HG02938 (cell line): ENCODE measurements around the gene SLC35F2.
"Not testable (repeated sequence)": the region's sequence is repeated elsewhere in the genome, so short reads cannot be mapped to it uniquely, and the experiment has no call there.

ENCODE experiments used
- ATAC-seq: cut with Tn5 transposase; IDR thresholded peaks from one replicate; pipeline ENCODE4 v1.9.1; 2021; ENCODE audit warnings: mild to moderate bottlenecking, moderate library complexity; ENCODE audit not compliant: unreplicated experiment

SLC35F2 gene

DNA sequence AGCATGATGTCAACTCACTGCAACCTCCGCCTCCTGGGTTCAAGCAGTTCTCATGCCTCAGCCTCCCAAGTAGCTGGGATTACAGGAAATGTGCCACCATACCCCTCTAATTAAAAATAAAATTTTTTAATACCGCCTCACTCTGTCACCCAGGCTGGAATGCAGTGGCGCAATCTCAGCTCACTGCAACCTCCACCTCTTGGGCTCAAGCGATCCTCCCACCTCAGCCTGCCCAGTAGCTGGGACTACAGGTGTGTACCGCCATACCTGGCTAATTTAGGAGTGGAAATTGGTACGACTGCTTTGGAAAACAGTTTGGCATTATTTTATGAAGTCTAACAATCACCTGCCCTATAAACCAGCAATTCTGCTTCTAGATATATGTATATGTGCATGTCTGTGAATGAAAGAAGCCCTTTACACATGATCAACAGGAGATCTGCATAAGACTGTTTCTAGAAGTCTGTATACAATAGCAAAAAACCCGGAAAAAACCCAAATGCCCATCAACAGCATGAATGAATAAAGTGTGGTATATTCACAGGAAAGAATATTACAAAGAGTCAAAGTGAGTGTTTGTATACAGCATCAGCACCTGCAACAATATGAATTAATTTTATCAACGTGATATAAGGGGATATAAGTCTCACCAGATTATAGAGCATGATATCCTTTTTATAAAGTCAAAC lies 16.0 kb downstream of the SLC35F2 start:
- ATAC-seq = no peak

DNA sequence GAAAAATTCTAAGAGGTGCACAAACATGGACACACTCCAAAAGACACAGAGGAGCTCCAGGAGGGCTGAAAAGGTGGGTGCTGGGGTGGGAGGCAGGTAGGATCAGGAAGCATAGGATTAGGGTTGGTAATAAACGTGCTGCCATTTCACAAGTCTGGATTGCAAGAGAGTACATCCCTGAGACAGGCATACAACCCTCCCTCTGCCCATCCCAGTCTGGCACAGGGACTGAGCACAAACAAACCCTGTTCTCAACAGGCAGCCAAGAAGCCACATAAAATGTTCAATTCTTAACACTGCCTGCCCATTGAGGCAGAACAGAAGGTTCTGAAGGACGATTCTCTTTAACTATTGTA lies 18.5 kb downstream of the SLC35F2 start:
- peak; percentile 16 for ATAC-seq

DNA sequence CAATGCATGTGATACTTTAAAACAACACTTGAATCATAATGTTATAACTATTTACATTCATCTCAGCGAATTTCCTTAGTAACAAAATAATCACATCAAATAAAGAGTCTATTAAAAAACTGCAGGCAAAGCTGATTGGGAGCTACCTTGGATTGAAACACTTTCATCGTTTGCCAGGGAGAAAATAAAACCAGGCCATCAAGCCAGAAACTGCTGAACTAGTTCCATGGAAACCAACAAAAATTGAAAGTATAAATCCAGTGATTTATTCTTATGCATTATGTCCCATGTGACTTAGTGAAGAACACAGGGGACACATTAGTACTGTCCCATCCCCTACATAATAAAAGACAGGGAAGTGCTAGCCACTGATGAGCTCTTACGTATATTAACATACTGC lies 21.7 kb downstream of the SLC35F2 start:
- no peak for ATAC-seq

DNA sequence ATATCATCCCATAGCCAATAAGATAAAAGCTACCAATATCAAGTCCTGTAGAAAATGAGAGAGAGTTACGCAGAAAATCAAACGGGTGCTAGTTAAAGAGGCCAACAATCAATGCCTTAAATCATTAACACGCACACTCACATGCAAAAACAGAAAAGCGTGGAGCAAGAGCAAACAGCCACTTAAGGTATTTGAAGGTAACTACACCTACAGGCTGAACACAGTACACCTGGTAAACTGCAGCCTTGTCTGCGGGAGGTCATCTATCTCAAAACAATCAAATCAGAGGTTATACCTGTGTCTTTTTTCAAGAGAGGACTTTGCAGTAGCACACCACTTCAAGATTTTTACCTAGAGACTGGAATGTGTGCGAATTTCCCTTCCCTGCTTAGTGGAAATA lies 23.6 kb downstream of the SLC35F2 start:
- ATAC-seq = no peak

DNA sequence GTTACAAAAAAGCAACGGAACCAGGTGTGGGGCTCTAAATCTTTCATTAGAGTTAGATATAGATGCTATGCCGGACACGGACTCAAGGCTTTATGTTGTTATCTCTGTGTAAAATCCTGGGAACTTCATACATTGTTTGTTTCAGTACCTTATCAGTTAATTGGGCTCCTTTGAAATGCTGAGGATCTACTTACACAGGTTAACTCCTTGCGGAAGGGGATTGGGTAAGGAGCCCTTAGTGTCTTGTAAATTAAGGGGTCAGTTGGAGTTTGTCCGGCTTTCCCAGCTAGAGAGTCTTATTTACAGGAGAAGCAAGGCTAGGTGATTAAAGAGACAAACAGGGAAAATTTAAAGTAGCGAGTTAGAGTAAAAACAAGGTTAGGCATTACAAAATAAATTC lies 24.7 kb downstream of the SLC35F2 start:
- ATAC-seq = not testable (repeated sequence)

DNA sequence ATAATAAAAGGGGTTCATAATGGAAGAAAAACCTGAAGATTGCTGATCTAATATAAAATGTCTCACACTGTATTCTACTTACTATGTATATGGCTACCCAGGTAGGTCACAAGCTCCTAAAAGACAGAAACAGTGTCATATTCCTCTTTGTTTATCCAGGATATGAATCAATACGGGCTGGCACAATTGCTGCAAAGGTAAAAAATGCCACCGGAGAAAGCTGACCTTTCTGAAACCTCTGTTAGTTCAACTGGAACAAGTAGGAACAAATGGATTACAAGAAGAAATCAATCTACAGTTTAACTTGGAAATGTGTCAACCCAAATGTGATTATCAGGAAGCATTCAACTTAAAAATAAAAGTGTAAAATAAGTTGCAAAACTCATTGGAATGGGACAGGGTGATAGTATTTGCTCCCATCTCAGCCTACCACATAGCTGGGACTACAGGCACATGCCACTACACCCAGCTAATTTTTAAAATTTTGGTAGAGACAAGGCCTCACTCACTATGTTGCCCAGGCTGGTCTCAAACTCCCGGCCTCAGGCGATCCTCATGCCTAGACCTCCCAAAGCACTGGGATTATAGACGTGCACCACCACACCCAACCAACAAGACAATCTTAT lies 27.6 kb downstream of the SLC35F2 start:
- ATAC-seq = no peak

DNA sequence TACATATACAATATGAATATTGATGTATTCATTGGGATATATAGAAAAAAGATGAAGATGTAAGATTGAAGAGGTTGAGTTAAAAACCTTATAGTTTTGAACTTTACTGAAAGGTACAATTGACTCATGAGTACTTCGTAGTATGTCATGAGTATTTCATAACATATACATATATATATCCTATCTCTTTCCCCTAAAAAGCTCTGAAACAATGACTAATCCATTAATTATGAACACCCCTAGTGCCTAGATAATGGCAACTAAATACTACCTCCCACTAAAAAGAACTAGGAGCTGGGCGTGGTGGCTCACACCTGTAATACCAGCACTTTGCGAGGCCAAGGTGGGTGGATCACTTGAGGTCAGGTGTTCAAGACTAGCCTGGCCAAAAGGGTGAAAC lies 31.5 kb downstream of the SLC35F2 start:
- no peak for ATAC-seq

DNA sequence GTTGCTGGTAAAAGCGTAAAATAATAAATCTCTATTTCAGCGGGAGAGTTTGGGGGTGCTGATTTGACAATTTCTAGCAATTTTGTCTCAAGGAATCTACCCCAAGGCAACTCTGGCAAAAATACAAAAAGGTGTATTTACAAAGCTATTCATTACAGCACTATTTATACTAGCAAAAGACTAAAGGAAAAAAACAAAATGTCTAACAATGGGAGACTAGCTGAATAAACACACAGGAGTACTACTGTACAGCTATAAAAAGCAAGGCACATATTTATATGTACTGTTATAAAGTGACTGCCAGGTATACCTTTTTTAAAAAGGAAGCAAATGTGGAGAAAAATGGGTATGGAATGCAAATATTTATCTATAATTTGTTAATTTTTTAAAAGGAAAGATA lies 32.7 kb downstream of the SLC35F2 start:
- no peak for ATAC-seq

DNA sequence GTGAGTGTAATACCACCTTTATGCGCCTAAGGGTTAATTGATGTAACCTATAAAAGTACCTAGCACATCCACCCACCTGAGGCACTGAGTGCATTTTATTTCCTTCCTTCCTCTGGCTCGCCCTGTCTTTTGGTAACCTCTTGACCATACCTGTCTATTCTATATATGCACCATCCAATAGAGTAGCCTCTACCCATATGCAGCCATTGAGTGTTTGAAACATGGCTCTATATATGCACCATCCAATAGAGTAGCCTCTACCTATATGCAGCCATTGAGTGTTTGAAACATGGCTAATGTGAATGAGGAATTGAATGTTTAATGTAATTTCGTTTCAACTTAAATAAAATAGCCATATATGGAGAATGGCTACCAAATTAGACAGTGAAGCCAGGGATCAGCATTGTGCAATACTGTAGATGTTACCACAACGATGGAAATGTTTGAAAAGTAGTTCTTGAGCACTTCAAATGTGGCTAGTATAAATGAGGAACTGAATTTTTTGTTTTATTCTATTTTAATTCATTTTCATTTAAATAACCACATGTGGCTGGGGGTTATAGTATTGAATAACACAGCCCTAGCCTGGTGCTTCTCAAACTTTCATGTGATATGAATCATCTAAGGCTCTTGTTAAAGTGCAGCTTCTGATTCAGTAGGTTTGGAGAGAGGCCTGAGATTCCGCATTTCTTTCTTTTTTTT lies 33.8 kb downstream of the SLC35F2 start:
- ATAC-seq = no peak

DNA sequence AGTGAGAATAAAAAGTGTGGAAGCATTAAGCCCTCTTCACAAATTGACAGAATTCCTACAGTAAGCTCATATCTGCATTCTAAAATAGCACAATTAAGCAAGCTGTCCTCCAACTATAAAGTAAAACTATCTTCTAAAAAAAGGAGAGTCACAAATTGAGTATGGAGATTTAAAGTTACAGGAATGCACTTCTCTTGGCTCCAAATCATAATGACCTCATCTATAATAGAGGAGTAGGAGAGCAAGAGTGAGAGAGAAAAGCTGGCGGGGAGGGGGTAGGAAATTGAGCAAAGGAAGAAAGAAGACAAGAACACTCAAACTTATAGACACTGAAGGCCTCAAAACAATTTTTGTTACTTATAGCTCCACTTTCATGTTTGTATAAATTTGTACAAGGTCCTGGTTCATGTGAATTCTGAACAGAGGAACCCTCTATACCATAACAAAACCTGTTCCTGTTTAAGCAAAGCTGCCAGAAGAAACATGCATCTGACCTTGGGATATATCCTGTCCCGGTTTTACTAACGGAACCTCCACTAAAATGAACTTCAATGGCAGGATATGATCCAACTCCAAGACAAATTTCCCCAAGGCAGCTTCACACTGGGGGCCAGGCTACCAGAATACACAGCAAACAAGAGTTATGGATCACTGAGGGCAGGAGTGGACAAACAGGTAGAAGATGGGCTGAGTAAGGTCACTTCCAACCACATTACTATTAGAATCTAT lies 37.2 kb downstream of the SLC35F2 start:
- no peak for ATAC-seq

DNA sequence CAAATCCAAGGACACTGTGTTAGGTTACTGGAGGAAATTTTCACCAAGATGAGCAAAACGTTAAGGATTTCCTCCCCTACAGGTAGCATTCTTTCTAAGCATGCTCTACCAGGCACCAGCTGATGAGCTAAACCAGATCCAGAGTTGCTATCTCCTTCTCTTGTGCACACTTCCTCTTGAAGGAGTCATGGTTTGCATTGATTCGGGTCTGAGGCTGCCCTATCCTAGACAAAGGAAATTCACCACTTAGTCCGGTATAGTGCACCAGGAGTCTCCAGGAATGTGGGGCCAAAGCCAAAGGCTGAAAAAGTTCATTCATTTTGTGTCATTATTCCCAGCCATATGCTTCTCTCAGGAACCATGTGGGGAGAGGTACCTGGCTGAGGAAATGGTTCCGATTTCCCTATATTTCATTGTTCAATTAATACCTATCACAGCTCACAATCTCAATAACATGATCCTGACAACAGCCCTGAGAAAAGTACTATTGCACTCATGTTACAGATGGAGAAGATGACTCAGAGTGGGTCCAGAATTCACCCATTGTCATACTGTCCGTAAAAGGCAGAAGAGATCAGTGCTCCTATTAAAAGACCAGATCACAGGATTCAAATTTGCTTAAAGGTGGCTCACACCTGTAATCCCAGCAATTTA lies 39.1 kb downstream of the SLC35F2 start:
- ATAC-seq = no peak

DNA sequence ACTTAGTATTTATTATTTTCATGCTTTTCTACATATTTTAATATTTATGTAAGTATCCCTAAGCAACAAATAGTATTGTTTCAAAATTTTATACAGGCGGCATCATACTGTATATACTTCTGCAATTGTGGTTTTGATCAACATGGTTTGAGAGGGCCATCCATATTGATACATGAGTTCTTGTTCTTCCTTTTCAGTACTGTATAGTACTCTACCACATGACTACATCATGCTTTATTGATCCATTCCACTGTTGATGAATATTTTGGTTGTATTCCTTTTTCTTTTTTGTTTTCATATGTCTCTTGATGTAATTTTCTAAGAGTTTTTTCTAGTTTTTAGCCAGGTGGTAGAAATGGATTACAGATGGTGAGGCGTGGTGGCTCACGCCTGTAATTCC lies 40.1 kb downstream of the SLC35F2 start:
- no peak for ATAC-seq

DNA sequence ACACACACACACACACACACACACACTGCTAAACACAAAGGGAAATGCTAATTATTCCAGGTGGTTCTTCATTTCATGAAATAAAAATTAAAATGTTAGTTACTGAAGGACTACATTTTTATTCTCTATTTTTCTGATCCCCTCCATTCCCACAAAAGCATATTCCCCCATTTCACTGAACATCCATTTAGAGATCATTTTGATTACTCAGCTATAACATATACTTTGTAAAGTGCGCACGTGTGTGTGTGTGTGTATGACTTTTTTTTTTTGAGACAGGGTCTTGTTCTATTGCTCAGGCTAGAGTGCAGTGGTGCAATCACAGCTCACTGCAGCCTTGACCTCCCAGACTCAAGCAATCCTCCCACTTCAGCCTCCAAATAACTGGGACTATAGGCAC lies 42.6 kb downstream of the SLC35F2 start:
- ATAC-seq = no peak

DNA sequence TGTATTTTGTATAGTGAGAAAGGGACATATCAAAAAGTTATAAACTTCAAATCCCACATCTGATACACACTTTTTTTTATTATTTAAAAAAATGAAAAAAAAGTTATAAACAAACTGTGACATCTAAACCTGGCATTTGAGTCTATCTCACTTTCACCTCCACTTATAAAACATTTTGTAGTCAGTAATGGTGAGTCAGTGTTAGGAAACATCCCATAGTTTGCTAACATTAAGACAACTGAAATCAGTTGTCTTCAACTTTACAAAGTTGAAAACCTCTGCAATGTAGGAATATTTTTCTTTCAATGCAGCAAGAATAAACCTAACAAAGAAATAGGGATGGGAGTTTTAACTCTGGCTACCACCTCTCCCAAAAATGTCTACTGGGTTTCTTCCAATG lies 47.7 kb downstream of the SLC35F2 start:
- ATAC-seq = no peak

DNA sequence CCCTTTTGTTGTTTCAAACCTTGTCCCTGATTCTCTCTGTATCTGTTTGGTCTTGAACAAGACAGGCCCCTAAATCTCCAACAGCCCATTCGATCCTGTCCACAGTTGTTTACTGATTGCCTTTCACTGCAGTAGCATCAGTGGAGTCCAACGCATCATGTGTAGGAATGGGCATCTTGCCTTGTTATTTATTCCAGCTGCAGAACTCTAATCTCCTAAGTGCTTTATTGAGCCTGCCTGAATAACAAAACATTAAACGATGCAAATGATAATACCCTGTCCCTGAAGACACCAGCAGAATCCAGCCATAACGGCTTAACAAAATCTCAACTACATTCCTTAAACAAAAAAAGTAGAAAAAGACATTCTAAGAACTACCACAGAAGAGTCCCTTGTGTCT lies 50.1 kb downstream of the SLC35F2 start:
- no peak for ATAC-seq

DNA sequence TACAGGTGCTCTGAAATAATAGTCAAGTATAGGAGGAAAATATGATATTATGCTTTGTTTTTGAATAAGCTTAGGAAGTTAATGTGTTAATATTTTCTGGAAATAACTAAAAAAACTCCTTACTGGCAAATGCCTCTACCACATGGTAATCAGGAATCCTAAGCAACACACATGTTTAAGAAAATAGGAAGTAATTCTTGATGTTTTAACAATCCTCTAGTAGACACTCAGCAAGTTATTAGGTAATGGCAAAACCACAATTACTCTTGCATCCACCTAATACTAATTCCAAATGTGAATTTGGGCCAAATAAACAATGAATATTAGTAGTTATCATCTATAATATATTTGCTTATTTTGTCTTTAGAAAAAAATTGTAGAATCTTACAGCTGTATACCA lies 53.6 kb downstream of the SLC35F2 start:
- no peak for ATAC-seq

DNA sequence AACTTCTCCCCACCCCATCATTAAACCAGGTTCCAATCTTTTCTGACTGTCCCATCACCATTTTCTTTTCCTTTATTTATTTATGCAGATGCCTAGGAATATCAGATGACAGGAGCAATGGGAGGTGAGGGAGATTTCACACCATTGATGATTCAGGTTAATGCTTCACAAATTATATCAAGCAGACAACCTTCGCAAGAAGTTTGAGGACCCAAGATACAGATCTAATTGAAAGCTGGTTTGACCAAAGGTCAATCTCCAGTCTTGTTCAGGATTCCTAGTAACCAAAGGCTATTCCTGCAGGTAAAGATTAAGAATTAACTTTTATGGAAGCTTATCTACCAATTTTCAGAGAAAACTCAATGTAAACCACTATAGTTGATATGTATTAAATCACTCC lies 54.4 kb downstream of the SLC35F2 start:
- ATAC-seq = no peak

DNA sequence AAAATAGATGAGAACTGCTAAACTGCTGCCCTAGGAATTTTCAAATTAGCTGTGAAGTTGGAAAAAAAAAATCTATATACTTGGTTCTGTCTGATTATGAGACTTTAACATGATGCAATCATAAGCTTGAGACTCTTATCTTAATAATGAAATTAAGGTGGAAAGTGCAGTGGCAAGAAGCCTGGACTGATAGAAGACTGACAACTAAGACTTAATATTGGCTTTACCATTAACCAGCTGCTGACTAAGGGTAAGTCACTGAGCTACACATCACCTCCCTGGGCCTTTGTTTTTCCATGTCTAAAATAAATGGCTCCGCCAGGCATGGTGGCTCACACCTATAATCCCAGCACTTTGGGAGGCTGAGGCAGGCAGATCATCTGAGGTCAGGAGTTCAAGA lies 56.9 kb downstream of the SLC35F2 start:
- ATAC-seq = no peak

DNA sequence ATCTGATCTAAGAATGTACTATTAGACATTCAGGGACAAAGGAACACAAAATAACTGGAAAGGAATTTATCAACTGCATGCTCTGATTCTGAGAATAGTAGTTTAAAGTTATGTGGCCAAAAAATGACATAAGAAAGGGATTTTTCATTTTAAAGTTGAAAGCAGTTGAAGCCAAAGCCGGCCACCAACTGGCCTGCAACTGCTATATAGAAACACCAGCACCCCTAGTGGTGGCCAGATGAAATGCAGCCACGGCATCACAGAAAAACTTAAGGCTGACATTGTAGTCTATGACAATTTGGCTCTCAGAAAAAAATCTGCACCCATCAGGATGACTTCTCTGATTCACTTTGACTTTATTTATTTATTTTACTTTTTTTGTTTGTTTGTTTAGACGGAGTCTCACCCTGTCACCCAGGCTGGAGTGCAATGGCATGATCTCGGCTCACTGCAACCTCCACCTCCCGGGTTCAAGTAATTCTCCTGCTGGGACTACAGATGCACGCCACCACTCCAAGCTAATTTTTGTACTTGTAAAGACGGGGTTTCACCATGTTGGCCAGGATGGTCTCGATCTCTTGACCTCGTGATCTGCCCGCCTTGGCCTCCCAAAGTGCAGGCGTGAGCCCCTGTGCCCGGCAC lies 59.2 kb downstream of the SLC35F2 start:
- ATAC-seq = peak; percentile 93

DNA sequence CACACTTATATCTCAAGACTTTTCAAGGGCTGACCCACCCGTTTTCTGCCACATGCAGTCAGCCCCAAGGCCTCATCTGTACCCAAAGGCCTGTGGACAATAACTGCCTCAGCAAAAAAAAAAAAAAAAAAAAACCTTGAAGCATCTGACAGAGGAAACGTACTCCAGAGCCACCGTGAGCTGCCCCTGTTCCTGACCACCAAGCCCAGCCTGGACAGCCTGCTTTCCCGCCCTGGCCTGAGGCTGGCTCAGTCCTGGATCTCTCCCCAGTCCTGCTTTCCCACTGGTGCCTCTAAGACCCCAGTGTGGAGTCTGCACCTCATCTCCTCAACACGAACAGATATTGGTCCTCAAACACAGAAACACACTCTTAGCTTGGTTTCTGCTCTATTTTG lies 66.5 kb downstream of the SLC35F2 start:
- ATAC-seq = no peak
